GM19351 (cell line): Measurements from ENCODE around the gene DAZAP1.

ENCODE experiments used
- ATAC-seq: cut with Tn5 transposase; IDR thresholded peaks from one replicate; pipeline ENCODE4 v1.9.1; 2021; ENCODE audit warnings: mild to moderate bottlenecking, moderate library complexity; ENCODE audit not compliant: unreplicated experiment

Gene DAZAP1

DNA sequence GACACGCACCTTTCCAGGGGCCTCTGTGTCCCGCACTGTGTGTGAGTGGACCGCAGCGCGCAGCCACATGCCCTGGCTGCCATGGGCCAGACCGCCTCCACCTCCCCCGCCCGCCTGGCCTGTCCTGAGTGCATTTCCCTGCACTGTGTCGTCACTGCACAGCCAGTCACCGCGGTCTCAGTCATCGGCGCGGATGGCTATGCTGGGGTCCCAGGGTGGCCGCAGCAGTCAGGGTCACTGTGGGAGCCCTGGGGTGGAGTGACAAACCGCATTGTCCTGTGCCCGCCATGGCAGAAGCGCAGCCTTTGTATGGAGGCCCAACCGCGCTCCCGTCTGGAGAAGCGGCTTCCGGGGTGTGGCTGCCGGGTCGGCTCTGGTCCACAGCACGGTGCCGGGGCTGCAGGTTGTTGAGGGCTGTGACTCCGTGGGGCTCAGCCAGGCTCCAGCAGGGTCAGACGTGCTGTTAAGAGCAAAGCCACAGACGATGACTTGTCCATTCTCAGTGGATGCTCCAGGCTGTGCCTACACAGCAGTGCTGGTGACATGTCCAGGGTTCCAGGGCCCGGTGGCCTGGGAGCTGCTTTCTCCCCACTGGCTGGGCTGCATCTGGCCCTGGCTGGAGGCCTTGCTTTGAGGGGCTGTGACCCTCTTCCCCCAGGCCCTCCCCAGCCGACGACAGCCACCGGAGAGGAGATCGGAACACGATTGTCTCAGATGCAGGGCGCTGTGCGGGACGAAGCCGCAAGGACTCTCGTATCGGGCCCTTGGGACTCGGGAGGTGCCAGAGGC, 30.0 kb upstream of the DAZAP1 start:
- no peak for ATAC-seq

DNA sequence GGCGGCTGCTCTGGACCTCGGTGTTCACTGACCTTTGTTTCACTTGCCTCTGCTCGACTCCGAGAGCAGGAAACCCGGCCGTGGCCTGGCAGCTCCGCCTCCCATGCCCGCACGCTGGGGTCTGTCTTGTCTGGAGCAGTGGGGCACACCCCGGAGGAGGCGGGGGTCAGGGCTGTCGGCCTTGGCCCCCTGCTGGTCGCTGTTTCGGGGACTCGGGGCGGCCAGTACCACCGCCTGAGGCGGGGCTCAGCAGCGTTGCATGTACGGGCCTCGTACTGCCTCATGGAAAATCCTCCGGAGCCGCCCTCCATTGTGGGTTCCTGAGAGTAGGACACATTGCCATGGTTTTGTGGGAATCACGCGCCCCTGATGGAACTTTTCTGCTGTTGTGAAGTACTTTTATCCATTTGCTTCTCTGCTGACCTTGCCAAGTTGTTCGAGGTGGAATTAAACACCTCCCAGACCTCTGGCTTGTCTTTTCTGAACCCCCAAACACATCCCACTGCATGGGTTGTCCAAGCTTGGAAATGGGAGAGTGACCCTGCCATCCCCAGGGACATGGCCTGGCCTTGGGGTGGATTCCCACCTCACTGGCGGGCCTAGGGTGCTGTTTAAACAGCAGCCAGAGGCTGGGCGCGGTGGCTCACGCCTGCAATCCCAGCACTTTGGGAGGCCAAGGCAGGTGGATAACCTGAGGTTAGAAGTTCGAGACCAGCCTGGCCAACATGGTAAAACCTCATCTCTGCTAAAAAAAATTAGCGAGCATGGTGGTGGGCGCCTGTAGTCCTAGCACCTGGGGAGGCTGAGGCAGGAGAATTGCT, 29.2 kb upstream of the DAZAP1 start:
- no peak for ATAC-seq

GRCh38 chr19:1379126-1379905, 28.1 kb upstream of the DAZAP1 start:
- no peak for ATAC-seq

- ATAC-seq: no peak
Observed at GRCh38 chr19:1379961-1380489, 27.4 kb upstream of the DAZAP1 start.

DNA sequence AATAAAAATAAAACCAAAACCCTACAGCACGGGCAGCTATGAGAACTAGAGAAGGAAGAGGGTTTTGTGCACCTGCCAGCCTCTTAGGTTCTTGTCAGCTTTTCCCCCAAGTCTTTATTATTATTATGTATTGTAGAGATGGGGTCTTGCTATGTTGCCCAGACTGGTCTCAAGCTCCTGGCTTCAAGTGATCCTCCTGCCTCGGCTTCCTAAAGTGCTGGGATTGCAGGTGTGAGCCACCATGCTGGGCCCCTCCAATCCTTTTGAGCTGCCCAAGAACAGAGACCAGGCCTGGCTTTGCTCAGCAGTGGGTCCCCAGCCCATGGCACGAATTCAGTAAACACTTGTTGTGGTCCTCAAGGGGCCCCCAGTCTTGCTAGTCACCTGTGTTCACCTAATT, 25.1 kb upstream of the DAZAP1 start:
- no peak for ATAC-seq

- no peak for ATAC-seq
Observed at GRCh38 chr19:1383017-1383311, 24.4 kb upstream of the DAZAP1 start.

DNA sequence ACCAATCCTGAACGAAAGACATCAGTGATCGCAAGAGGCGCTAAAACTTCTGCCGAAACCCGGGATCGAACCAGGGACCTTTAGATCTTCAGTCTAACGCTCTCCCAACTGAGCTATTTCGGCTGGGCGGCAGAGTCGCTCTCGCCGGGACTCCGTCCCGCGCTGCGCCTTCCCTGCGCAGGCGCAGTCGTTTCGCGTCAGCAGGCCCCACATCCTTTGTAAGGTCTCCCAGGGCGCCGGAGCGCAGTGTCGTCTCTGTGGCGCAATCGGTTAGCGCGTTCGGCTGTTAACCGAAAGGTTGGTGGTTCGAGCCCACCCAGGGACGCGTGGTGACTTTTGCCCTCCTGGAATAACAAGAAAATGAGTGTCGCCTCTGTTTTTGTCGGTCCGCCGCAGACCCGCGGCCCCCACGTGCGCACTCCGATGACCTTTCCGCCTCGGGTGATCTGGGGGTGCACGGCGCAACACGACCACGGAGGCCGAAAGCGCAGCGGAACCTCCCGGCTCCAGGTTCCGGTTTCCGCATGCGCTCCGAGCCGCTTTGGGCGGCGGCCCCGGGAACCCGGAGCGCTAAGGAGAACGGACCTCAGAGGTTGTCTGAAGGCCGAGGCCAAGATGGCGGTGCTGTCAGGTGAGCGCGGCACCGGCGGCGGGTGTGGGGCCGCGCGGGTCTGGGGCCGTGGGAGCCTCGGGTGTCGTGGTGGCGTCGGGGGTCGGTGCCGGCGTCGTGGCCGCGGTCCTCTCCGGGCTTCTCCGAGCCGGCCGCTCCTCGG, 23.9 kb upstream of the DAZAP1 start, which contains the start of gene NDUFS7:
Gene NDUFS7 (plus strand): TSS at position 596 of the 773 bp plus-strand sequence. CDS start 20 bp downstream, at position 616.
- peak; percentile 74 for ATAC-seq

DNA sequence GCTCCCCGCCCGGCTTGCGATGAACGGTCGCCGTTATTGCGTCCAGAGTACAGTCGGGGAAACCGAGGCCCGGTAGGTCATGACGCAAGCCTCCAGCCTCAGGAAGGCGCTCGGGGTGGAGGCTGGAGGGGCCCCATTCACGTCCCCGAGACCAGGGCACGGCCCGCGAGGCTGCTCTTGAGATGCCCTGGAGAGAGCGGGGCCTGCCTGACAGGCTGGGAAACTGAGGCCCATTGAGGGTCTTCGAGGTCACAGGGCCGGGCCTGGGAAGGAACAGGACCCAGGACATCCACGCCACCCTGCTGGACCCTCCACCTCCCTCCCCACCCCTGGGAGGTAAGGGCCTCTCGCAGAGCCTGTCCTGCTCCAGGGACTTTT, 23.3 kb upstream of the DAZAP1 start:
- no peak for ATAC-seq

DNA sequence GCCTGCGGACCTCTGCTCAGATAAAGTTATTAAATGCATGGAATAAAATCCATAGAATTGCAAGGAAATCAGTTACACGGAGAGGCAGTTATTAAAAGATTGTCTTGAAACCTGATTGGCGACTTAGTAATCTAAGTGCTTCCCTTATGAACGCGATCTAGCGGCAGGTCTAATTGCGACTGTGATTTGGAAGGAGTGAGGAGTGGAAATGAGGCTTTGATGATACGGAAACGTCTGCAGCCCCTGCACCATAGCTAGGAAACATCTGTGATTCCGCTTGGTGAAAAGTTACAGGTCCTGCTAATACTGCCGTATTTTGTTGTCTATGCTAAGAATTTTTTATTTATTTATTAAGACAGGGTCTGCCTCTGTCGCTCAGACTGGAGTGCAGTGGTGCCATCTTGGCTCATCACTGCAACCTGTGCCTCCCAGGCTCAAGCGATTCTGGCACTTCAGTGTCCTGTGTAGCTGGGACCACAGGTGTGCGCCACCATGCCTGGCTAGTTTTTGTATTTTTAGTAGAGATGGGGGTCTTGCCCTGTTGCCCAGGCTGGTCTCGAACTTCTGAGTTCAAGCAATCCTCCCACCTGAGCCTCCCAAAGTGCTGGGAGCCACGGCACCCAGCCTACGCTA, 22.8 kb upstream of the DAZAP1 start:
- no peak for ATAC-seq

- ATAC-seq: no peak
Observed at GRCh38 chr19:1385816-1386215, 21.6 kb upstream of the DAZAP1 start.

GRCh38 chr19:1386945-1387683, 20.3 kb upstream of the DAZAP1 start:
- no peak for ATAC-seq

DNA sequence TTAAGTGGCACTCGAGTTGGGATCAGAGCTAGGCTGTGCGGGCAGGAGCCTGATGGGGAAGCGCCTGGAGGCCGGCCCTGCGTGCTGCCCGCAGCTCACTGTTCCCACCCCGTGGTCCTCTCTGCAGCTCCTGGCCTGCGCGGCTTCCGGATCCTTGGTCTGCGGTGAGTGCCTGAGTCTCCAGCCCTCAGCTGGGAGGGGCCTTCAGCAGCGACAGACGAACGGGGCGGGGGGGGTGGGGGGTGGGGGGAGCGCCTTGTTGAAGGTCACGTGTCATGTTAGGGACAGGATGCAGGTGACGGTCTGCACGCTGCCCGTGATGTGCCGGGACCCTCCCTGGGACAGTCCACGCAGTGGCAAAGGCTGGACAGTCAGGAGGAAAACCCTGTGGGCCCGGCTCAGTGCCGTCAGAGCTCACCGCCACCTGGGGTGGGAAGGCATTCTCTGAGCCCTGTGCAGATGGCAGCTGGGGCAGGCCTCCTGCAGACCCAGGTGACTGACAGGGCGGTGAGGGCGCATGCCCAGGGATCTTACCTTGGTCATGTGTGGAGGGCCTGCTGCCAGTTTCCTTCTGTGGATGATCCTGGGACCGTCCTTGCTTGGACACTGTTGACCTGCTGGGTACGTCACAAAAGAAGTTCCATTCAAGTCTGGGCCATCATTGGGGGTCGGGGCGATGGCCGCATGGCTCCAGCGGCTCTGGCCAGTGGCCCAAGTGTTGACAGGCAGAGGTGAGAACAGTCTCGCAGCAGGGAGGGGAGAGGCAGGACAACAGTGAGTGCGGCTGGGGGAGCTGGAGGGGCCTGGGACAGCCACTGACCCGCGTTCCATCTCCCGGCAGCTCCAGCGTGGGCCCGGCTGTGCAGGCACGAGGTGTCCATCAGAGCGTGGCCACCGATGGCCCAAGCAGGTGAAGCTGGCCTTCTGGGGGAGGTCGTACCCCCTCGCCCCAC, 19.4 kb upstream of the DAZAP1 start:
- no peak for ATAC-seq

DNA sequence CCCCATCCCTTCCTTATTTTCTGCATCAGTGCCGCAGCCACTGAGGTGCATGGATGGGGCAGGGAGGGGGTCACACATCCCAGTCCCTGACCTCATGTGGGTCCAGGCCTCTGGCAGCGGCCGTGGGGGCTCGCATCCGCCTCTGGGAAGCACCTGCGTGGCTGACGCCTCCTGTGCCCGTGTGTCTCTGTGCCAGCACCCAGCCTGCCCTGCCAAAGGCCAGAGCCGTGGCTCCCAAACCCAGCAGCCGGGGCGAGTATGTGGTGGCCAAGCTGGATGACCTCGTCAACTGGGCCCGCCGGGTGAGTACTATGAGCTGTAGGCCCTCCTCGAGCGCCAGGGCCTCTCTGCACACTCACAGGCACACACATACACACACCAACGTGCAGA, 18.8 kb upstream of the DAZAP1 start:
- ATAC-seq: no peak

- ATAC-seq: no peak
Observed at GRCh38 chr19:1389033-1389940, 18.1 kb upstream of the DAZAP1 start.

- no peak for ATAC-seq
Observed at GRCh38 chr19:1390890-1391423, 16.4 kb upstream of the DAZAP1 start.

DNA sequence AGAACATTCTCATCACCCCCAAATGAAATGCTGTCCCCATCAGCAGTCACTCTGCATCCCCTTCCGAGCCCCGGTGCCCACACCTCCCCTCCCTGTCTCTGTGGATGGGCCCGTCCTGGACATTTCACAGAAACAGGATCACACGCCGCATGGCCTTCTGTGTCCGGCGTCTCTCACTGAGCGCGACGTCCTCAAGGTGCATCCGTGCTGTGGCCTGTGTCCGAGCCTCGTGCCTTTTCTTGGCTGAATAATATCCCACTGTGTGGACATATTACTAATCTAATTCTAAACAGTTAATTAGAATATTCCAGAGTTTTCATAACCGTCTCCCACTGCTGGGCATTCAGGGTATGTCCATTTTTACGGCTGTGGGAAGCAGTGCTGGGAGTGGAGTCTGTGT, 15.0 kb upstream of the DAZAP1 start:
- ATAC-seq: no peak

- no peak for ATAC-seq
Observed at GRCh38 chr19:1392939-1393530, 14.4 kb upstream of the DAZAP1 start.
